GM23248 (cell line): ENCODE results near the gene ICE1. TPM values are rescaled to one million over a fixed set of nuclear protein-coding genes. Genes with fewer than 3 reads are reported as not detected.

ENCODE experiments used
- DNase-seq: peaks from one replicate; pipeline ENCODE4 v3.0.0-alpha.2; 2015
- H2AFZ ChIP-seq: fragments of 200-600 bp; sonication (generic); 2 replicates; pipeline ENCODE4 v1.6.1; 2016; ENCODE audit warnings: antibody characterized with exemption
- H3F3A ChIP-seq: fragments of 200-600 bp; sonication (generic); 2 replicates; pipeline ENCODE4 v1.6.1; 2016; ENCODE audit warnings: mild to moderate bottlenecking, antibody characterized with exemption, mixed run types; ENCODE audit not compliant: insufficient read depth
- H3K27ac ChIP-seq: fragments of 200-600 bp; sonication (generic); 2 replicates; pipeline ENCODE4 v1.5.1; 2016; ENCODE audit warnings: mild to moderate bottlenecking
- H3K27me3 ChIP-seq: fragments of 200-600 bp; sonication (generic); replicated peaks from 2 replicates; pipeline ENCODE4 v1.6.1; 2016; ENCODE audit warnings: mild to moderate bottlenecking; ENCODE audit not compliant: insufficient read depth
- H3K36me3 ChIP-seq: fragments of 200-600 bp; sonication (generic); 2 replicates; pipeline ENCODE4 v1.6.1; 2016; ENCODE audit warnings: low read depth, mild to moderate bottlenecking
- H3K4me1 ChIP-seq: fragments of 200-600 bp; sonication (generic); 2 replicates; pipeline ENCODE4 v1.6.1; 2016; ENCODE audit warnings: mild to moderate bottlenecking; ENCODE audit not compliant: insufficient read depth
- H3K4me2 ChIP-seq: fragments of 200-600 bp; sonication (generic); one replicate; pipeline ENCODE4 v1.6.1; 2016; ENCODE audit warnings: mild to moderate bottlenecking; ENCODE audit not compliant: unreplicated experiment
- H3K4me3 ChIP-seq: fragments of 200-600 bp; sonication (generic); 2 replicates; pipeline ENCODE4 v1.5.1; 2016; ENCODE audit warnings: mild to moderate bottlenecking
- H3K79me2 ChIP-seq: fragments of 200-600 bp; sonication (generic); 2 replicates; pipeline ENCODE4 v1.6.1; 2016; ENCODE audit warnings: mild to moderate bottlenecking; ENCODE audit not compliant: insufficient read depth
- H3K9ac ChIP-seq: fragments of 200-600 bp; sonication (generic); 2 replicates; pipeline ENCODE4 v1.6.1; 2016; ENCODE audit warnings: mild to moderate bottlenecking
- H3K9me2 ChIP-seq: fragments of 200-600 bp; sonication (generic); 2 replicates; pipeline ENCODE4 v1.6.1; 2016; ENCODE audit warnings: mixed run types, mild to moderate bottlenecking, moderate library complexity; ENCODE audit not compliant: insufficient read depth
- H3K9me3 ChIP-seq: fragments of 200-600 bp; sonication (generic); one replicate; pipeline ENCODE4 v1.6.1; 2017; ENCODE audit warnings: low read depth
- H4K20me1 ChIP-seq: fragments of 200-600 bp; sonication (generic); 2 replicates; pipeline ENCODE4 v1.6.0; 2016; ENCODE audit not compliant: insufficient read depth
- EZH2 ChIP-seq: fragments of 200-600 bp; sonication (generic); IDR thresholded peaks from 2 replicates; pipeline ENCODE4 v1.6.1; 2018; ENCODE audit warnings: antibody characterized with exemption, mild to moderate bottlenecking; ENCODE audit not compliant: insufficient read depth, poor library complexity, severe bottlenecking
- EZH2phosphoT487 ChIP-seq: fragments of 200-600 bp; sonication (generic); IDR thresholded peaks from 2 replicates; pipeline ENCODE4 v1.6.1; 2018; ENCODE audit warnings: antibody characterized with exemption, moderate library complexity, mild to moderate bottlenecking, low read depth; ENCODE audit not compliant: insufficient read depth
- WGBS, 2 experiments: methylation state at CpG; one replicate each; pipeline ENCODE4 v1.1.6; 2015 to 2017; ENCODE audit warnings: low lambda C conversion rate in 2 of 2, low coverage in 1 of 2; ENCODE audit errors: missing lambda C conversion rate in 2 of 2; 5-methylcytosine and 5-hydroxymethylcytosine counted together
- in situ Hi-C: fragments of 300-500 bp; cut with MboI; formaldehyde crosslinking; loops from 2 replicates; pipeline ENCODE4 v1.15.0; 2020
- polyA plus RNA-seq: library from polyadenylated mRNA; unstranded; fragments of >200 nt; fragmentation: Nextera tagmentation; extraction: Ambion mirVana; gene quantifications from 2 replicates; pipeline ENCODE4 v1.2.1, GENCODE V29; 2016
- total RNA-seq: library from RNA; depleted of rRNA; stranded (reverse); fragments of >200 nt; shearing (Covaris generic); gene quantifications from 2 replicates; pipeline ENCODE4 v1.2.3, GENCODE V29; 2014

Gene ICE1
- total and polyA plus RNA-seq, 2 experiments from 2014 or later: 12.2 to 17.0 TPM

DNA sequence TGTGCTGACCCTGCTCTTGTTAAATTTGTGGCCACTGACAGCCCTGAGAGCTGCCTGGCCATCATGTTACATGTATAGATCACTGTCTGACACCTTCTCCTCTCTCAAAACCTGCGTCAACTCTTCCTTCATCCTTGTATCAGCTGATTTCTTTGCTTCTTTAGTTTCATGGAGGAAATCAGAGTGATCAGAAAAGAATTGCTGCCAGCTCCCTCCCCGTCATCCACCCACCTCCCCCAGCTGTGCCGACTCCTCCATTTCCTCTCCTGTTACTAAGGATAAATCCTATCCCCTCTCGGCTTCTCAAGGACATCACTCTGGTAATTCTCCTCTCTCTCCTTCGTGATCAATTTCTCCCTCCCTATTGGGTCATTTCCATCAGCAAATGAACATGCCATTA lies 108.9 kb downstream of the ICE1 start:
- no peaks in the 10 kb centered on the region for H3F3A ChIP-seq
- H3K27ac ChIP-seq: no peak overlapping the region
- H2AFZ ChIP-seq: no peak overlapping the region
- no peak for DNase-seq
- H3K4me3 ChIP-seq: no peak overlapping the region
- H3K79me2 ChIP-seq: no peaks in the 10 kb centered on the region
- no peak overlapping the region for H3K4me2 ChIP-seq
- in situ Hi-C loops: no loop called here
- no peaks in the 10 kb centered on the region for H3K27me3 ChIP-seq
- 9 to 11% methylated on average over 5 of the region's 5 CpGs for WGBS, 2 experiments
- no peaks in the 10 kb centered on the region for H3K9me3 ChIP-seq
- H3K9ac ChIP-seq: no peak overlapping the region
- no peaks in the 10 kb centered on the region for H3K36me3 ChIP-seq
- no peak for TF ChIP-seq EZH2
- TF ChIP-seq EZH2phosphoT487: no peak
- no peaks in the 10 kb centered on the region for H4K20me1 ChIP-seq
- no peaks in the 10 kb centered on the region for H3K4me1 ChIP-seq
- no peaks in the 10 kb centered on the region for H3K9me2 ChIP-seq

DNA sequence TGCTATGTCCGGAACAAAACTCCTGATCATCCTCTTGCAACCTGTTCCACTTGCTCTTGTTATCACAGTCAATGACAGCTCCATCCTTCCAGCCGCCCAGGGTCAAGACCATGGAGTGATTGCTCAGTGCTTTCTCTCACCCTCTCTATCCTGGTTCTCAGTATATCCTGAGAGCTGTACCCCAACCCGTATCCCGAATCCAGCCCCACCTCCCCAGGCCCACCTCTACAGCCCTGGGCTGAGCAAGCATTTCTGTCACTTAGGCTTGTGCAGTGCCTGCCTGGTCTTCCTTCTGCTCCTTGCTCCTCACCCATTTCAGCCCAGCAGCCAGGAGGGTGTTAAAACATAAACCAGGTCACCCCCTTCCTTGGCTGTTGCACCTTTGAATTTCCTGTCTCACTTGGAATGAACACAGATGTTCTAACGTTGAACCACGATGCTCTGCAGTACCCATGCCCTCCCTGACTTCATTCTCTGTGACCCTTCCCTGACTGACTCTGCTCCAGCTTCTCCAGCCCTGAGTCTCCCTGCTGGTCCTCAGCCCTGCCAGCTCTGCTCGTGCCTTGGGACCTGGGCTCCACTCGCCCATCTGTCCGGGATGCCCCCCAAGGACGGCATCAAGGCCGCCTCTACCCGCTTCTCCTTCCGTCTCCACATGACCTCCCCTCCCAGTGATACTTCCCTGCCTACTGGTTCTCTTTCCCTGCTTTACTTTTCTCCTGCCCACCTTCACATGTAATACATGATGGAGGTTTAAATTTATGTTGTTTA lies 110.0 kb downstream of the ICE1 start:
- Histone ChIP-seq H3K36me3 (no peaks in the 10 kb centered on the region), H3K9me2 (no peaks in the 10 kb centered on the region), H3K4me1 (no peaks in the 10 kb centered on the region), H3K4me3 (no peak overlapping the region), H2AFZ (no peak overlapping the region), H3K27ac (no peak overlapping the region), H4K20me1 (no peaks in the 10 kb centered on the region), H3K9ac (no peak overlapping the region), H3K9me3 (no peaks in the 10 kb centered on the region), H3K27me3 (no peaks in the 10 kb centered on the region), H3K4me2 (no peak overlapping the region), H3K79me2 (no peaks in the 10 kb centered on the region), H3F3A (no peaks in the 10 kb centered on the region)
- TF ChIP-seq EZH2 (no peak), EZH2phosphoT487 (no peak)
- in situ Hi-C loops: no loop called here
- WGBS, 2 experiments: 19 to 25% methylated on average over 13 of the region's 13 CpGs
- no peak for DNase-seq

- H3K27ac ChIP-seq: no peak overlapping the region
- no peaks in the 10 kb centered on the region for H3K9me3 ChIP-seq
- no peaks in the 10 kb centered on the region for H3F3A ChIP-seq
- no peak overlapping the region for H3K4me3 ChIP-seq
- no peaks in the 10 kb centered on the region for H4K20me1 ChIP-seq
- no peaks in the 10 kb centered on the region for H3K4me1 ChIP-seq
- H3K9ac ChIP-seq: no peak overlapping the region
- H3K27me3 ChIP-seq: no peaks in the 10 kb centered on the region
- no peaks in the 10 kb centered on the region for H3K36me3 ChIP-seq
- no peak overlapping the region for H2AFZ ChIP-seq
- in situ Hi-C loops: no loop called here
- 56 to 58% methylated on average over 9 of the region's 9 CpGs for WGBS, 2 experiments
- H3K79me2 ChIP-seq: no peaks in the 10 kb centered on the region
- DNase-seq: no peak
- TF ChIP-seq EZH2phosphoT487: no peak
- TF ChIP-seq EZH2: no peak
- H3K4me2 ChIP-seq: no peak overlapping the region
- no peaks in the 10 kb centered on the region for H3K9me2 ChIP-seq
These were observed 111.5 kb downstream of the ICE1 start for GRCh38 chr5:5533927-5534326.

GRCh38 chr5:5534333-5534732 lies 111.9 kb downstream of the ICE1 start:
- Histone ChIP-seq H4K20me1 (no peaks in the 10 kb centered on the region), H3K4me1 (no peaks in the 10 kb centered on the region), H3K9me3 (no peaks in the 10 kb centered on the region), H3F3A (no peaks in the 10 kb centered on the region), H2AFZ (no peak overlapping the region), H3K27ac (no peak overlapping the region), H3K9ac (no peak overlapping the region), H3K36me3 (no peaks in the 10 kb centered on the region), H3K9me2 (no peaks in the 10 kb centered on the region), H3K4me3 (no peak overlapping the region), H3K4me2 (no peak overlapping the region), H3K79me2 (no peaks in the 10 kb centered on the region), H3K27me3 (no peaks in the 10 kb centered on the region)
- no peak for DNase-seq
- in situ Hi-C loops: no loop called here
- TF ChIP-seq EZH2 (no peak), EZH2phosphoT487 (no peak)
- 35 to 36% methylated on average over 4 of the region's 4 CpGs for WGBS, 2 experiments
